ENCODE results near the gene SETD1A.

- TF ChIP-seq POLR2AphosphoS5 (IDR thresholded peaks at IDR 0.05; ENCODE audit: low read depth, low read length): no peak
- TF ChIP-seq POLR2A (IDR thresholded peaks at IDR 0.05; ENCODE audit: low read depth, low read length): no peak
- TF ChIP-seq TAF1 (IDR thresholded peaks at IDR 0.05; ENCODE audit: low read depth, low read length): no peak
- TF ChIP-seq PAX5 (IDR thresholded peaks at IDR 0.05; ENCODE audit: insufficient read depth, low read length, severe bottlenecking): no peak
Observed at GRCh38 chr16:31002862-31003341, 45.3 kb downstream of the SETD1A start.
